ENCODE measurements around the gene RERE.

DNA sequence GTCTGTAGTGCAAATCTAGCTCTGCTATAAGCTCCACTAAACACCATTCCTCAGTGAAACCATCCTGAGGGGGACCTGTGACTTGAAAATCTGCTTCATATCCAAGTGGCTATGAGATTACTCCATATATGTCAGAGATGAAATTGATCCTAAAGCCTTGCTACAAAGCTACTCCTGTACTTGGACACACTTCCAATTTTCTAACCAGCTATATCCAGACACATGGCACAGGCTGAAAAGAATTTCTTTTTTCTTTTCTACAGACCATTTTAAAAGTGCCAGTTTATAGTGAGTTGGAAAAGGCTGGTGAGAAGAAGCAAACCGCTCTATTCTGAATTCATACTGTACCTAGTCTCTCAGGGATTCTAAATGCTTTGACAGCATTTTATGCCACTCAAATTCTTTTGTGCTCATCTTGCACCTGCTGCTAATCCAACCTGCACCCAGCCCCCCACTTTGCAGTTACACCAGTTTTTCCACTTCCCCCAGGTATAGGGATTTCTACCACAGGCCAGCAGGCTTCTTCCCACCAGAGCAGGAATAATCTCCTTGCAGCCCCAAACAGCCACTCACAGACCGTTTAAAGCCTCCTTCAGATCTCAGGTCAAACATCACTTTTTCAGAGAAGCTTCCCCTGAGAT lies 112.5 kb downstream of the RERE start:
- TF ChIP-seq, protein P1, sequence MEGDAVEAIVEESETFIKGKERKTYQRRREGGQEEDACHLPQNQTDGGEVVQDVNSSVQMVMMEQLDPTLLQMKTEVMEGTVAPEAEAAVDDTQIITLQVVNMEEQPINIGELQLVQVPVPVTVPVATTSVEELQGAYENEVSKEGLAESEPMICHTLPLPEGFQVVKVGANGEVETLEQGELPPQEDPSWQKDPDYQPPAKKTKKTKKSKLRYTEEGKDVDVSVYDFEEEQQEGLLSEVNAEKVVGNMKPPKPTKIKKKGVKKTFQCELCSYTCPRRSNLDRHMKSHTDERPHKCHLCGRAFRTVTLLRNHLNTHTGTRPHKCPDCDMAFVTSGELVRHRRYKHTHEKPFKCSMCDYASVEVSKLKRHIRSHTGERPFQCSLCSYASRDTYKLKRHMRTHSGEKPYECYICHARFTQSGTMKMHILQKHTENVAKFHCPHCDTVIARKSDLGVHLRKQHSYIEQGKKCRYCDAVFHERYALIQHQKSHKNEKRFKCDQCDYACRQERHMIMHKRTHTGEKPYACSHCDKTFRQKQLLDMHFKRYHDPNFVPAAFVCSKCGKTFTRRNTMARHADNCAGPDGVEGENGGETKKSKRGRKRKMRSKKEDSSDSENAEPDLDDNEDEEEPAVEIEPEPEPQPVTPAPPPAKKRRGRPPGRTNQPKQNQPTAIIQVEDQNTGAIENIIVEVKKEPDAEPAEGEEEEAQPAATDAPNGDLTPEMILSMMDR (conservative IDR thresholded peaks at IDR 0.05), result no peak
- no peak for TF ChIP-seq EZH2 (IDR thresholded peaks at IDR 0.05; ENCODE audit: low read depth)

All from PC-9 (cell line).